Measurements from ENCODE around the gene GLIPR1L1. TPM values are rescaled to one million over a fixed set of nuclear protein-coding genes. Genes with fewer than 3 reads are reported as not detected.
"Not testable (repeated sequence)": the region's sequence is repeated elsewhere in the genome, so short reads cannot be mapped to it uniquely, and the experiment has no call there.

Gene GLIPR1L1
- total RNA-seq, 2 donors from 2014 or later: not detected

- DNase-seq (no peak), ATAC-seq (no peak)
- Mint-ChIP-seq H3K27ac (no peak overlapping the region), H3K4me1 (no peaks in the 10 kb centered on the region), H3K36me3 (ENCODE audit: low read depth) (no peaks in the 10 kb centered on the region), H3K27me3 (peaks cover 27% of the 10 kb centered on the region), H3K4me3 (no peak overlapping the region)
- H3K9me3 ChIP-seq (ENCODE audit: control insufficient read depth, low read length, poor library complexity, severe bottlenecking): no peaks in the 10 kb centered on the region
These were observed 12.0 kb upstream of the GLIPR1L1 start for GRCh38 chr12:75322464-75322863.

GRCh38 chr12:75323663-75324062 is 10.8 kb upstream of the GLIPR1L1 start:
- no peak overlapping the region for H3K4me3 Mint-ChIP-seq
- no peaks in the 10 kb centered on the region for H3K4me1 Mint-ChIP-seq
- H3K27me3 Mint-ChIP-seq: peaks cover 23% of the 10 kb centered on the region
- ATAC-seq (no peak), DNase-seq (no peak)
- no peaks in the 10 kb centered on the region for H3K36me3 Mint-ChIP-seq (ENCODE audit: low read depth)
- no peak overlapping the region for H3K27ac Mint-ChIP-seq
- no peaks in the 10 kb centered on the region for H3K9me3 ChIP-seq (ENCODE audit: control insufficient read depth, low read length, poor library complexity, severe bottlenecking)

GRCh38 chr12:75327642-75328041 is 6.8 kb upstream of the GLIPR1L1 start:
- Mint-ChIP-seq H3K27me3 (peaks cover 25% of the 10 kb centered on the region), H3K4me1 (peaks cover 7% of the 10 kb centered on the region), H3K36me3 (ENCODE audit: low read depth) (no peaks in the 10 kb centered on the region), H3K27ac (no peak overlapping the region), H3K4me3 (no peak overlapping the region)
- no peaks in the 10 kb centered on the region for H3K9me3 ChIP-seq (ENCODE audit: control insufficient read depth, low read length, poor library complexity, severe bottlenecking)
- DNase-seq: no peak
- ATAC-seq: no peak

GRCh38 chr12:75329918-75330826 is 4.3 kb upstream of the GLIPR1L1 start, which contains the start of gene CAPS2:
TSS of gene CAPS2 (minus strand) at chr12:75330324. CDS start at chr12:75326498, 3,826 bp downstream.
- Mint-ChIP-seq H3K4me1 (peaks cover 15% of the 10 kb centered on the region), H3K27me3 (peaks cover 28% of the 10 kb centered on the region), H3K4me3 (peak within 1 kb of the TSS; percentile 91), H3K27ac (peak within 1 kb of the TSS; percentile 70), H3K36me3 (ENCODE audit: low read depth) (no peaks in the 10 kb centered on the region)
- DNase-seq (peak; percentile 41 to 51 (median 50)), ATAC-seq (peak; percentile 88)
- H3K9me3 ChIP-seq (ENCODE audit: control insufficient read depth, low read length, poor library complexity, severe bottlenecking): no peaks in the 10 kb centered on the region

GRCh38 chr12:75337905-75338304 is 3.4 kb downstream of the GLIPR1L1 start:
- peaks cover 8% of the 10 kb centered on the region for H3K4me1 Mint-ChIP-seq
- H3K27ac Mint-ChIP-seq: no peak overlapping the region
- H3K4me3 Mint-ChIP-seq: no peak overlapping the region

GRCh38 chr12:75341873-75342272 is 7.4 kb downstream of the GLIPR1L1 start:
- Mint-ChIP-seq H3K27me3 (no peaks in the 10 kb centered on the region), H3K4me1 (peaks cover 2% of the 10 kb centered on the region), H3K27ac (no peak overlapping the region), H3K4me3 (no peak overlapping the region), H3K36me3 (ENCODE audit: low read depth) (peaks cover 2% of the 10 kb centered on the region)
- DNase-seq (no peak), ATAC-seq (no peak)
- H3K9me3 ChIP-seq (ENCODE audit: control insufficient read depth, low read length, poor library complexity, severe bottlenecking): peaks cover 3% of the 10 kb centered on the region

More at GRCh38 chr12:75337905-75338304, 3.4 kb downstream of the GLIPR1L1 start:
- no peaks in the 10 kb centered on the region for H3K9me3 ChIP-seq (ENCODE audit: control insufficient read depth, low read length, poor library complexity, severe bottlenecking)
- Mint-ChIP-seq H3K36me3 (ENCODE audit: low read depth) (no peaks in the 10 kb centered on the region), H3K27me3 (peaks cover 8% of the 10 kb centered on the region)
- no peak for DNase-seq
- ATAC-seq: no peak

GRCh38 chr12:75345531-75345930 is 11.1 kb downstream of the GLIPR1L1 start:
- Mint-ChIP-seq H3K27me3 (no peaks in the 10 kb centered on the region), H3K27ac (peak overlapping the region; percentile 49), H3K4me1 (peaks cover 2% of the 10 kb centered on the region), H3K36me3 (ENCODE audit: low read depth) (peaks cover 2% of the 10 kb centered on the region), H3K4me3 (no peak overlapping the region)
- ATAC-seq (no peak), DNase-seq (no peak)
- H3K9me3 ChIP-seq (ENCODE audit: control insufficient read depth, low read length, poor library complexity, severe bottlenecking): peaks cover 3% of the 10 kb centered on the region

GRCh38 chr12:75346215-75346614 is 11.7 kb downstream of the GLIPR1L1 start:
- H3K4me1 Mint-ChIP-seq; H3K27ac Mint-ChIP-seq; H3K27me3 Mint-ChIP-seq; H3K9me3 ChIP-seq (ENCODE audit: control insufficient read depth, low read length, poor library complexity, severe bottlenecking); DNase-seq; H3K4me3 Mint-ChIP-seq; H3K36me3 Mint-ChIP-seq (ENCODE audit: low read depth): not testable (repeated sequence)
- peak; percentile 85 for ATAC-seq

- no peaks in the 10 kb centered on the region for H3K27me3 Mint-ChIP-seq
- no peak overlapping the region for H3K4me3 Mint-ChIP-seq
- no peak for ATAC-seq
- no peaks in the 10 kb centered on the region for H3K36me3 Mint-ChIP-seq (ENCODE audit: low read depth)
- H3K27ac Mint-ChIP-seq: no peak overlapping the region
- peaks cover 2% of the 10 kb centered on the region for H3K4me1 Mint-ChIP-seq
- H3K9me3 ChIP-seq (ENCODE audit: control insufficient read depth, low read length, poor library complexity, severe bottlenecking): peaks cover 3% of the 10 kb centered on the region
- no peak for DNase-seq
These were observed 15.5 kb downstream of the GLIPR1L1 start for GRCh38 chr12:75349946-75350345.

- DNase-seq (no peak), ATAC-seq (no peak)
- peaks cover 3% of the 10 kb centered on the region for H3K9me3 ChIP-seq (ENCODE audit: control insufficient read depth, low read length, poor library complexity, severe bottlenecking)
- H3K36me3 Mint-ChIP-seq (ENCODE audit: low read depth): no peaks in the 10 kb centered on the region
- H3K4me1 Mint-ChIP-seq: peaks cover 2% of the 10 kb centered on the region
- H3K27me3 Mint-ChIP-seq: no peaks in the 10 kb centered on the region
- no peak overlapping the region for H3K27ac Mint-ChIP-seq
- no peak overlapping the region for H3K4me3 Mint-ChIP-seq
These were observed 15.9 kb downstream of the GLIPR1L1 start for GRCh38 chr12:75350413-75350812.

GRCh38 chr12:75354011-75354410 is 19.5 kb downstream of the GLIPR1L1 start:
- DNase-seq: no peak
- no peaks in the 10 kb centered on the region for H3K27me3 Mint-ChIP-seq
- no peaks in the 10 kb centered on the region for H3K36me3 Mint-ChIP-seq (ENCODE audit: low read depth)
- ATAC-seq: no peak
- H3K9me3 ChIP-seq (ENCODE audit: control insufficient read depth, low read length, poor library complexity, severe bottlenecking): no peaks in the 10 kb centered on the region
- no peak overlapping the region for H3K27ac Mint-ChIP-seq
- no peak overlapping the region for H3K4me3 Mint-ChIP-seq
- H3K4me1 Mint-ChIP-seq: no peaks in the 10 kb centered on the region

- H3K27me3 Mint-ChIP-seq: no peaks in the 10 kb centered on the region
- H3K36me3 Mint-ChIP-seq (ENCODE audit: low read depth): peaks cover 2% of the 10 kb centered on the region
- peak overlapping the region; percentile 34 for H3K27ac Mint-ChIP-seq
- H3K9me3 ChIP-seq (ENCODE audit: control insufficient read depth, low read length, poor library complexity, severe bottlenecking): no peaks in the 10 kb centered on the region
- ATAC-seq: peak; percentile 88
- no peaks in the 10 kb centered on the region for H3K4me1 Mint-ChIP-seq
- H3K4me3 Mint-ChIP-seq: no peak overlapping the region
- DNase-seq: no peak
These were observed 26.4 kb downstream of the GLIPR1L1 start for GRCh38 chr12:75360920-75361319.

GRCh38 chr12:75361408-75361807 is 26.9 kb downstream of the GLIPR1L1 start:
- Mint-ChIP-seq H3K4me1 (no peaks in the 10 kb centered on the region), H3K4me3 (no peak overlapping the region), H3K27ac (peak overlapping the region; percentile 34), H3K36me3 (ENCODE audit: low read depth) (peaks cover 2% of the 10 kb centered on the region), H3K27me3 (no peaks in the 10 kb centered on the region)
- ATAC-seq (no peak), DNase-seq (no peak)
- H3K9me3 ChIP-seq (ENCODE audit: control insufficient read depth, low read length, poor library complexity, severe bottlenecking): no peaks in the 10 kb centered on the region

GRCh38 chr12:75364919-75365318 is 30.4 kb downstream of the GLIPR1L1 start:
- Mint-ChIP-seq H3K27ac (no peak overlapping the region), H3K4me3 (no peak overlapping the region), H3K4me1 (no peaks in the 10 kb centered on the region), H3K36me3 (ENCODE audit: low read depth) (peaks cover 2% of the 10 kb centered on the region), H3K27me3 (no peaks in the 10 kb centered on the region)
- DNase-seq (no peak), ATAC-seq (no peak)
- no peaks in the 10 kb centered on the region for H3K9me3 ChIP-seq (ENCODE audit: control insufficient read depth, low read length, poor library complexity, severe bottlenecking)

Data from T-helper 17 cell (primary cell).